ENCODE data around the gene HTT.

HTT gene

GRCh38 chr4:3291969-3292570, 217.6 kb downstream of the HTT start:
- peak; percentile 80 for DNase-seq (ENCODE audit: low spot score)

- peak; percentile 99 for DNase-seq (ENCODE audit: low spot score)
These were observed 218.3 kb downstream of the HTT start, which contains the start of gene RGS12 for GRCh38 chr4:3292571-3293400. RGS12 (plus strand) TSS chr4:3293021; CDS start chr4:3316171, 23,150 bp downstream.
